NCI-H2227 treated with DMSO at 0.1 percent for 48 hours (cell line): ENCODE data around the gene PSMB4.
"Not testable (repeated sequence)": the region's sequence is repeated elsewhere in the genome, so short reads cannot be mapped to it uniquely, and the experiment has no call there.

ENCODE experiments used
- DNase-seq: peaks from one replicate; lab custom pipeline; 2025; lab: John Stamatoyannopoulos, UW

The PSMB4 gene

DNA sequence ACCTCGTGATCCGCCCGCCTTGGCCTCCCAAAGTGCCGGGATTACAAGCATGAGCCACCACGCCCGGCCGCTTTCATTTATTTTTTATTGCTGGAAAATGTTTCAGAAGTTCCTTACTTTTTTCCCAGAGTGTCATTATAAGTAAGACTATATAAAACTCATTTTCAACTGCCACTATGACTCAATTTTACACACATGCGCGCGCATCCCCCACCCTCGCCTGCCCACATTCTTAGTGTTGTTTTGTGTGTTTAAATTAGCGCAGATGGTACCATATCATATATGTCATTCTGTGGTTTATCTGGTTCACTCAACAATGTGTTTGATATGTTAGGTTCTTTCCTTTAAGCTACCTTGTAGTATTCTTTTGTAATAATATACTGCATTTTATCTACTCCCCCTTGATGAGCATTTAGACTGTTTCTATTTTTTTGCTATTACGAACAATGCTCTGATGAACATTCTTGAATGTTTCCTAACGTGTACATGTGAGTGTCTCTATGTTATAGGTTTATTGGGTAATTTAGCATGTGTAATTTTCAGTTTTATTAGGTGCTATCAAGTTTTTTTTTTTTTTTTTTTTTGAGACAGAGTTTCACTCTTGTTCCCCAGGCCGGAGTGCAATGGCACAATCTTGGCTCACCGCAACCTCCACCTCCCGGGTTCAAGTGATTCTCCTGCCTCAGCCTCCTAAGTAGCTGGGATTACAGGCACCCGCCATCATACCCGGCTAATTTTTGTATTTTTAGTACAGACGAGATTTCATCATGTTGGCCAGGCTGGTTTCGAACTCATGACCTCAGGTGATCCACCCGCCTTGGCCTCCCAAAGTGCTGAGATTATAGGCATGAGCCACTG is 8.9 kb upstream of the PSMB4 start:
- not testable (repeated sequence) for DNase-seq

DNA sequence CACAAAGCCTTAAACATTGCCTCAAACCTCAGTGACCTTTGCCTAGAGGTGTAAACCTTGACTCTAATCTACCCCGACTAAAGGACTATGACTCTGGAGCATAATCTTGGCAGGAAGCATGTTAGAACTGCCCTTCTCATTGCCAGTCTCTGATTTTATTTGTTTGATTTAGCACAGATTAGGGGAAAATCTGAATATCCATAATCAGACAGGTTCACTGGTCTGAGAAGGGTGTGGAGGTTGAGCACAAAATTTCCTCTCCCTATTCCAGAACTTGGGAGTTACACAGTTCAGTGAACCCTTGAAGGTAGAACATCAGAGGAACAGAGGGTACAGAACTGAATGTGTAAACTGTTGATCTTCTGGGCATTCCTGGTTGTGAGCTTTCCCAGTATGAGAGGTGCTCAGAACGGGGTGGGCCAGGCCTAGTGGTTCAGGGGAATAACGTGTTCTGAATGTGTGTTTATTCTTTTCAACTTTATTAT is 8.3 kb upstream of the PSMB4 start:
- DNase-seq = no peak

DNA sequence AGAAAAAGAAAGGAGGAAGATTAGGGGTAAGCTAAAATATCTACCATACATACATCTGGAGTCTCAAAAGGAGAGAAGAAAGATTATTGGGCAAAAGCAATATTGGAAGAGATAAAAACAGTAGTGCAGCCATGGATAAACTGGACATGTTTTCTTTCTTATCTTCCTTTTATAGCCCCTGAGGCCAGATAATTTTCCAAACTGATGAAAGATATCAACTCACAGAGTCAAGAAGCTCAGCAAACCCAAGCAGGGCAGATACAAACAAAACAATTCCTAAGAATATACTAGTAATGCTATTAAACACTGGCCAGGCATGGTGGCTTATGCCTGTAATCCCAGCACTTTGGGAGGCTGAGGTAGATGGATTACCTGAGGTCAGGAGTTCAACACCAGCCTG is 5.8 kb upstream of the PSMB4 start:
- no peak for DNase-seq

DNA sequence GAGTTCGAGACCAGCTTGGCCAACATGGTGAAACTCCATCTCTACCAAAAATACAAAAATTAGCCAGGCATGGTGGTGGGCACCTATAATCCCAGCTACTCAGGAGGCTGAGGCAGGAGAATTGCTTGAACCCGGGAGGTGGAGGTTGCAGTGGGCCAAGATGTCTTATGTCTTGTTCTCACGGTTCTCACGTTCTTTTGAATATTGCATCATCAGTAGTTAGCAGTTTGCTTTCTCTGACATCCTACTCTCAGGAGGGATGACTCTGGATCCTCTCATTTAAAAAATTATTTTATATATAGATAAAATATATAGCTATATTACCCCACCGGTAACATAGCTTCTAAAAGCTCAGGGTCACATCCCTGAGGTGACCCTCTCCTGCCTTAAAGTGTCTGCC is 3.1 kb upstream of the PSMB4 start:
- not testable (repeated sequence) for DNase-seq

DNA sequence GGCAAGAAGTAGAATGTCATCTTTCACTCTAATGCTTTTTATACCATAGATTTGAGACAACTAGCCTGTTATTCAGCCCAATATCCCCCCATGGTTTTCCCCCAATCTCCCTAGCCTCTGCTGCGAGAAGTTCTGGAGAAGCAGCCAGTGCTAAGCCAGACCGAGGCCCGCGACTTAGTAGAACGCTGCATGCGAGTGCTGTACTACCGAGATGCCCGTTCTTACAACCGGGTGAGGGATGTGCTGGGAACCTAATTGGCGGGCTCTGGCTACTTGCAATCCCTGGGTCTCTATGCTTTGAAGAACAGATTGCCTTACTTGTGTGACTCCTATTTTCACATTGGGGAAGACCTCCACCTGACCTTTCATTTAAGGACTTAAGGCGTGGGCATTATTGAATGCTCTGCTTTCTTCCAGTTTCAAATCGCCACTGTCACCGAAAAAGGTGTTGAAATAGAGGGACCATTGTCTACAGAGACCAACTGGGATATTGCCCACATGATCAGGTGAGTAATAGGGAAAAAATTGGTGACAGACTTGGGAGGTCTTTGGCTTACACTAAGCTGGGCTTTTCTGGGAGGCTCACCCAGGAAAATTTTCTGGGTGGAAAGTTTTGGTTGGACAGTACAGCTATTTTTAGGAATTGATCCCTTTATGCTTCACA is 1.9 kb downstream of the PSMB4 start:
- DNase-seq = no peak

DNA sequence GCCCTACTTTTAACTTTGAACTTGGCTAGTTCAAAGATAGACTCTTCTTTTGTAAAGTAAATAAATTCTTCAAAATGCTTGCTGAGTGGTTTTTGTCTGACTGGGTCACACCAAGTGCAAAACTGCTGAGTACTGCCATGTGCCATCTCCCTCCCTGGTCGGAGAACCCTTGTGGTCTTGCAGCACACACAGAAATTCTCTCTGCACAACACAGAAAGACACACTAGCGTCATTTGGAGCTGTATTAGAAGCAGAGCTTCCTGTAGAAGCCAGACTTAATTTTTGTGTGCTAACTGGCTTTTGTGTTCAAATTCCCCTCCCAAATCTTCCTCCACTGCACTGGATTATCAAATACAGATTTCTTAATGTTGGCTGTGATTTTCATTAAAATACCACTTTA is 2.5 kb downstream of the PSMB4 start:
- DNase-seq = no peak

DNA sequence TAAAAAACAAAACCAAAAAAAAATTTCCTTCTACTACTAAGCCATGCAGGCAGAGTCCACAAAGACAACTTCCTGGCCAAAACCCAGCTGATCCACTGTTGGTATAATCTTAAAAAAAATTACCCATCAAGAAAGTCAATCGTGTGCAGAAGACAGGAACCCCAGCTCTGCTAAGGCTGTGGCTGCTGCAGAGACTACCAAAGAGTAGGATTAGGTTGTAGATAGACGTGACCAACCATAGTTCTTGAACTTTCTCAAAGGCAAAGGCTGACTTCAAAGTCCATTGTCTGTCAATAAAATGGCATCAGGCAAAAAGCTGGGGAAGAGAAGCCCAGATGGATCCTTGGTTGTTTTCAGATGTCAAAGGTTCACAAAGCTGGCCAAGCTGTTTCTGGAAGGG is 3.4 kb downstream of the PSMB4 start:
- DNase-seq = no peak

DNA sequence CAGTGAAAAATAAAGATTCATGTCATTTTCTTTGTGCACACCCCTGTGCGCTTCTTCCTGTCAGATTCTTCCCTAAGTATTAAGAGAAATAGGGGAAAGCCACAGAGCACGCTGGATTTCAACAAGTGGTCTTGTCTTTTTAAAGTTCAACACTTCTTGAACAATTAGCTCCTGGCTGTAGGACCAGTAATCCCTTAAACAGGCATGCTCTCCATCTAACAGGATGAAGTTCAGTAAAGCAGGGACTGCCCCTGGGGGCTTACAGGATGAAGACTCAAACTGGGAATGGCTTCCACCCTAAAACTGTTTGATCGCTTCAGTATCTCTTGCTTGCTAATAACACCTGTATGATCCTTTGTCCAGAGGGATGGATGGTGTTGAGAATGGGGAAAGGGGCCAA is 4.2 kb downstream of the PSMB4 start:
- DNase-seq = no peak

DNA sequence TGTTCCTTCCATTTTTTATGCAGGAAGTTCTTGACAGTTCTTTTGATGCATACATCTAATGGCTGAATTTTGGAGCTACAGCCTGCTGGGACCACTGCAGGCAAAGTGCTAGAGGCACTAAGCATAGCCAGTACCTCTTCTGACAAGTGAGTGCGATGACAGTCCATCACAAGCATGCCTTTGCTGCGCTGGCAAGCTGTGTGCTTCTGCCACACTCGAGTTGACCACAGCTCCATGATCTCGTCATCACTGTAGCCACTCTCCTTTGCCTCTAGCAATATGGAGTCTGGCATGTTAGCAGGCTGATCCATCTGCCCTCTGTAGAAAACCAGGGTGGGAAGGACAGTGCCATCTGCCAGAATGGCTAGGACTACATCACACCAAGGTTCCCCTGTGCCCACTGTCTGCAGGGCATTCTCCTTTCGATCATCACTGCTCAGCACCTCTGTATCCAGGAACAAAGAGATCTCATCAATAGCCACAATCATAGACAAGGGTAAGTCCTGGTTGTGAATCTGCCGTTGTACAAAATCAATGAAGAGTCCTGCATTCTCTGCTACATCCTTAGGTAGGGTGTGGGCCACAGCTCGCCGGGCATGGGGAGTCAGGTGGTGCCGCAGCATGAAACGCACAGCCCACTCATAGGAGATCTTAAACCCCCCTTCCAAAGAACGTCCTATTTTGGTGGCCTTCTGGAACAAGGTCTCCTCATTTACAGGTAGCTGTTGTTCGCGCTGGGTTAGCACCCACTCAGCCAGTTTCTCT is 6.0 kb downstream of the PSMB4 start:
- no peak for DNase-seq

DNA sequence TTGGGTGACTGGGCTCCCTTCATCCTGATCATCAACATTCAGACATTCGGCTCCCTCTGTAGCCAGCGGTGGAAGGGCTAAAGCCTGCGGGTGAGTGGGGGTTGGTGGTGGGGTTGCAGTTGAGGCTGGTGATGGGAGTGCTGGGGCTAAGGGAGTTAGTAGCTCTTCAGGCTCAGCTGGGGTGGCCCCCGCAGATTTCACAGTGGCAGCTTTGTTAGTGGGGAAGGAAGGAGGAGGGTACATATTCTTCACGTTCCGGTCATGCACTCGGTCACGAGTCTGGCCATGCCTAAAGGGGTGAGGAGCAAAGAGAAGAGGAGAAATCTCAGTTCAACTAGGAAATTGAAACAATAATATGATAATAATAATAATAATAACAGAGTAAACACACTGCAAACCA is 6.8 kb downstream of the PSMB4 start:
- DNase-seq = no peak

DNA sequence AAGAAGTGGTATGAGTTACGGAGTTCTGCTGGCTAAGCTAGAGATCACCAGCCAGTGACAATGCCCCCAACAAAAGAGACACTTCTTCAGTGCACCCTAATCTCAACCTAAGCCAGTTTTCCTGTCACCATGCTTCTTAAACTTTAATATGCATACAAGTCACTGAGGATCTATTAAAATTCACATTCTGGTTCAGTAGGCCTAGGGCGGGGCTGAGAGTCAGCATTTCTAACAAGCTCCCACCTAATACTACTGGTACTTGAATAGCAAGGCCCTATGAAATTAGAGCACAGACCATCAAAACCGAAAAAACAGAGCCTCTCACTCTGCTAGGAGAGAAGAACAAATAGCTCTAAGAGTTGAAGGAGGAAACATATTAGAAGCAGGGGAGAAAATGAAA is 7.9 kb downstream of the PSMB4 start:
- DNase-seq = no peak

DNA sequence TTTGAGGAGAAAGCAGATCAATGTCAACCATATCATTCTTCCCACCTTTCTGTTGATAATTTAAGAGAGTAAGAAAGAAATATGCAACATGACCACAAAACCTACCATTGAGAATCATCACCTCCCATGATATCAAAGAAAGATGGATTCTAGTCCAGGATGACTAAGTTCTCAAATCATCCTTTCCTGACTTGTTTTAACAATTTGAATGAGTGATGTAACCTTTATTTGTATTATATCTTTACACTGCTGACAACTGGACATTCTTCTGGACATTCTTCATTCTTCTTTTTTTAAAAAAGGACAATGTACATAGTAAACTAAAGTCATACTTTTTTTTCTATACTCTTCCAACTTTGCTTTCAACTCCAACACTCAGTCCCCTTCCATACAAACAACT is 9.5 kb downstream of the PSMB4 start:
- no peak for DNase-seq

DNA sequence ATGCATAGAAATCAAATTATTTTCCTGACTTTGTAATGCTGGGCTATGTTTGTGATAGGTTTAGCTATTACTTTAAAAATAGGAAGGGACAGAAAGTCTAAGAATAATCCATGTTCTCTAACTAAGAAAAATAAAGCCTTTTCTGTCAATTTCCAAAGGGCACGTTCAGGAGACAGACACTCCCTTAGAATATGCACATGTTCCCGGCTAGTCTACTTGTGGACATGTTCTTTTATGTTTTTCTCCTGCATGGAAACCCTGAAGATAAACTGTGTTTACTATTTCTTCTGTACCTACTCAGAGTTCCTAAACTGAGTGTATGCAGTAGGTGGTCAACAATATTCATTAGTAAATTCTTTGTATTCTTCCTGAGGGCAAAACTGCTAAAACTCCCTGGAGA is 12.5 kb downstream of the PSMB4 start:
- DNase-seq = no peak

DNA sequence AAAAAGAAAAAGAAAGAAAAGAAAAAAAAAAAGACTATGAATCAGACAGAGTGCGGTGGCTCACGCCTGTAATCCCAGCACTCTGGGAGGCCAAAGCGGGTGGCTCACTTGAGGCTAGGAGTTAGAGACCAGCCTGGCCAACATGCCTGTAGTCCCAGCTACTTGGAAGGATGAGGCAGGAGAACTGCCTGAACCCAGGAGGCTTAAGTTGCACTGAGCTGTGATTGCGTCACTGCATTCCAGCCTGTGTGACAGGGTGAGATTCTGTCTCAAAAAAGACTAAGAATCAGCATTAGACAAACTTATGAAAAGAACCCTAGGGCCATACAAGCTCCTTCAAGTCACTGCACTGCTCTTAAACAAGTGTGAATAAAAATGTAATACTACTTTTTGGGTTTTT is 16.9 kb downstream of the PSMB4 start:
- DNase-seq = no peak

DNA sequence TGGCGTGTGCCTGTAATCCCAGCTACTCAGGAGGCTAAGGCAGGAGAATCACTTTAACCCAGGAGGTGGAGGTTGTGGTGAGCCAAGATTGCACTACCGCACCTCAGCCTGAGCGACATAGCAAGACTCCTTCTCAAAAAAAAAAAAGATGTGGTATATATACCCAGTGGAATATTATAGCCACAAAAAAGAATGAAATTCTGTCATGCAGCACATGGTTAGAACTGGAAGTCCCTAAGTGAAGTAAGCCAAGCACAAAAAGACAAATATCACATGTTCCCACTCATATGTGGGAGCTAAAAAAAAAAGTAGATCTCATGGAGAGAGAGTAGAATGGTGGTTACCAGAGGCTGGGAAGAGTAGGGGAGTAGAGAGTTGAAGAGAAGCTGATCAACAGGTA is 18.7 kb downstream of the PSMB4 start:
- DNase-seq = no peak

DNA sequence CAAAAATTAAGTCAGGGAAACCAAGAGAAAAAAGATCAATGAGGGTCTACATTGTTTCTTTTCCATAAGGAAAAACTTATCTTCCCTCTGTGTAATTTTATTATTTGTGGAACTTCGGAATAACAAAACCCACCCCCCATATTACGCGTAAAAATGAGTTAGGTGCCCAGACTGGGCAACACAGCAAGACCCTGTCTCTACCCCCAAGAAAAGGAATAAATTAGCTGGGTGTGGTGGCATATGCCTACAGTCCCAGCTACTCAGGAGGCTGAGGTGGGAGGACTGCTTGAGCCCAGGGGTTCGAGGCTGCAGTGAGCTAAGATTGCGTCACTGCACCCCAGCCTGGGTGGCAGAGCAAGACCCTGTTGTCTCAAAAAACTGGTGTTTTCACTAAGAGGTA is 20.4 kb downstream of the PSMB4 start:
- DNase-seq = no peak

DNA sequence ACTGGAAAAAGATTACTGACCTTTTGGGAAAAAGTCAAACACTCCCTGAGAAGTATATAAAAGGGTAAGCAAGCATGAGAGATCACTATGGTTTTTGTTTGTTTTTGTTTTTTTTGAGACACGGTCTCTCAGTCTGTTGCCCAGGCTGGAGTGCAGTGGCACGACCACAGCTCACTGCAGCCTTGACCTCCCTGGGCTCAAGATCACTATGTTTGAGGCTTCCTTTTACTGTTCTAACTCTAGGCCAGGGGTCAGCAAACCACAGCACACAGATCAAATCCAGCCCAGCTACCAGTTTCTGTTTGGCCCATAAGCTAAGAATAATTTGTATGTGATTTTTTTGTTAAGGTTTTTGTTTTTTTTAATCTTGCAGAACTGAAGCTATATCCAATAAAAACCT is 25.7 kb downstream of the PSMB4 start:
- DNase-seq = no peak

DNA sequence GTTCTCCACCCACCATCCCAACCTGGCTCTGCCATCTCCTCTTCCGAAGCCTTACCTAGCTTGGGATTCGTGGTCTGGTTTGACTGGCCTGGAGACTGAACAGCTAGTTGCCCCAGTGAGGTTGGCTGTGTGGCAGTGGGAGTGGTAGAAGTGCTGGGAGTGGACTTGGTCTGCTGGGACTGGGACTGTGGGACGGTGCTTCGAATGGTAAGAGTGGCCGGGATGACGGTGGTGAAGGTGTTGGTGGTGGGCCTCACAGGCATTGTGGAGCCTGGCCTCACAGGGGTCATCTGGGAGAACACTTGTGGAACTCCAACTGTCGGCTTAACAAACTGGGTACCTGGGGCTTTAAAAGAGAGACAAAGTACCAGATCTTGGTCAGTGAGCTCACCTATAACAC is 28.7 kb downstream of the PSMB4 start:
- no peak for DNase-seq

DNA sequence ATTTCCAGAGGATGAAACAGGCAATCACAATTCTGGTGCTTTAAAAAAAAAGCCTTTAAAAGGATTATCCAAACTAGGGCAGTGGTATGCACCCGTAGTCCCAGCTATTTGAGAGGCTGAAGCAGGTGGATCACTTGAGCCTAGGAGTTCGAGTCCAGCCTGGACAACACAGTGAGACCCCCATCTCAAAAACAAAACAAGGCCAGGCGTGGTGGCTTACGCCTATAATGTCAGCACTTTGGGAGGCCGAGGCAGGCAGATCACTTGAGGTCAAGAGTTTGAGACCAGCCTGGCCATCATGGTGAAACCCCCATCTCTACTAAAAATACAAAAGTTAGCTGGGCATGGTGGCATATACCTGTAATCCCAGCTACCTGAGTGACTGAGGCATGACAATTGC is 34.5 kb downstream of the PSMB4 start:
- not testable (repeated sequence) for DNase-seq

DNA sequence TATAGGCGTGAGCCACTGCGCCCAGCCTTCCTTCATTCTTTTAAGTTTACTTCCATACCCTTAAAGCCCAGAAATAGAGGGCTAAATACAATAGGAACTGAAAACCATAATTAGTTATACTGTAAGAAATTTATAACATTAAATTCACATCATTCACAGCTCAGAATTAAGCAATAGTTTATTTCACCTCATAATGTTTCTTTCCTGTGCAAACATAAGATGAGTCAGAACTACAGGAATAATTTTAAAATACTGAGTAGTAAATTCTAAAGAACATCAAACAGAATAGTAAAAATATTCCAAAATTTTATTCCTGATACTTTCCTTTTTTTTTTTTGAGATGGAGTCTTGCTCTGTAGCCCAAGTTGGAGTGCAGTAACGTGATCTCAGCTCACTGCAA is 35.8 kb downstream of the PSMB4 start:
- no peak for DNase-seq

DNA sequence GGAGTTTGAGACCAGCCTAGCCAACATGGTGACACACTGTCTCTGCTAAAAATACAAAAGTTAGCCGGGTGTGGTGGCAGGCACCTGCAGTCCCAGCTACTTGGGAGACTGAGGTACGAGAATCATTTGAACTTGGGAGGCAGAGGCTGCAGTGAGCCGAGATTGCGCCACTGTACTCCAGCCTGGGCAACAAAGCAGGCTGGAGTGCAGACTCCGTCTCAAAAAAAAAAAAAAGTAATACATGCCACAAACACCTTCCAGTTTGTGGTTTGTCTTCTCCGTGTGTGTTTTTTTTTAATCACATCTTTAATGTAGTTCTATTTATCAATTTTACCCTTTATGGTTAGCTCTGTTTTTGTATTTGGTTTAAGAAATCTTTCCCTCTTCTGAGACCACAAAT is 37.6 kb downstream of the PSMB4 start:
- DNase-seq = no peak

DNA sequence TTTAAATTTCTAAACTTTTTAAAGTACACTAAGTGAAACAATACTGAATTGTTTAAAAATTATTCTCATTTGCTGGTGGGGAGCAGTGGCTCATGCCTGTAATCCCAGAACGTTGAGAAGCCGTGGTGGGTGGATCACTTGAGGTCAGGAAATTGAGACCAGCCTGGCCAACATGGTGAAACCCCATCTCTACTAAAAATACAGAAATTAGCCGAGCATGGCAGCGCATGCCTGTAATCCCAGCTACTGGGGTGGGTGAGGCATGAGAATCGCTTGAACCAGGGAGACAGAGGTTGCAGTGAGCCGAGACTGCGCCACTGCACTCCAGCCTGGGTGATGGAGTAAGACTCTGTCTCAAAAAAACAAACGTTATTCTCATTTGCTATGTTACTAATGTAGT is 38.0 kb downstream of the PSMB4 start:
- DNase-seq = not testable (repeated sequence)
